HEK293 (cell line): ENCODE data around the gene KCNK6.

Experiments used
- CTCF ChIA-PET: fragments of 350-600 bp; formaldehyde crosslinking; extraction: SDS; loops from one replicate; lab custom pipeline; 2021; ENCODE audit warnings: antibody characterized with exemption; lab: Yijun Ruan, JAX
- POLR2A ChIA-PET: fragments of 300-600 bp; formaldehyde crosslinking; extraction: SDS; loops from one replicate; lab custom pipeline; 2020; ENCODE audit warnings: antibody characterized with exemption, inconsistent platforms; lab: Yijun Ruan, JAX
- H3K27ac ChIP-seq: fragments of 200-500 bp; sonication (Bioruptor generic); 2 replicates; pipeline ENCODE4 v1.5.1; 2014; ENCODE audit warnings: low read depth, low read length, control low read depth, inconsistent platforms; ENCODE audit errors: extremely low read depth
- H3K36me3 ChIP-seq, 2 experiments: fragments of 200-500 bp in 1 of 2; sonication (Bioruptor generic) in 1 of 2; 1 replicate in 1 of 2; 2 replicates in 1 of 2; pipeline ENCODE4 v1.5.1; 2014 to 2017; ENCODE audit warnings: inconsistent platforms in 2 of 2, low read length in 2 of 2; ENCODE audit not compliant: control insufficient read depth in 2 of 2, insufficient read depth in 1 of 2
- H3K4me1 ChIP-seq: fragments of 200-500 bp; sonication (Bioruptor generic); 2 replicates; pipeline ENCODE4 v1.5.1; 2014; ENCODE audit warnings: mild to moderate bottlenecking, low read length, inconsistent platforms; ENCODE audit not compliant: control insufficient read depth, insufficient read depth
- H3K4me3 ChIP-seq: 2 replicates; pipeline ENCODE4 v1.5.1; 2011; ENCODE audit warnings: low read depth, mild to moderate bottlenecking, control low read depth, low read length, moderate library complexity
- H3K9me3 ChIP-seq: fragments of 200-500 bp; sonication (Bioruptor generic); 2 replicates; pipeline ENCODE4 v1.5.1; 2014; ENCODE audit warnings: low read depth, low read length, inconsistent platforms; ENCODE audit not compliant: control insufficient read depth, insufficient read depth
- BCL11A ChIP-seq: fragments of 450-650 bp; formaldehyde crosslinking; IDR thresholded peaks from 2 replicates; pipeline ENCODE4 v1.5.1; 2016; ENCODE audit warnings: low read depth, missing biosample characterization, missing genetic modification characterization
- GLIS2 ChIP-seq: fragments of 450-650 bp; formaldehyde crosslinking; IDR thresholded peaks from 2 replicates; pipeline ENCODE4 v1.5.1; 2016; ENCODE audit warnings: missing biosample characterization, missing genetic modification characterization
- INSM2 ChIP-seq: fragments of 450-650 bp; formaldehyde crosslinking; IDR thresholded peaks from 2 replicates; pipeline ENCODE4 v1.5.1; 2016; ENCODE audit warnings: missing biosample characterization, missing genetic modification characterization
- KLF1 ChIP-seq: fragments of 450-650 bp; formaldehyde crosslinking; IDR thresholded peaks from 2 replicates; pipeline ENCODE4 v1.5.1; 2016; ENCODE audit warnings: missing biosample characterization, missing genetic modification characterization
- REST ChIP-seq: fragments of 450-650 bp; formaldehyde crosslinking; IDR thresholded peaks from 2 replicates; pipeline ENCODE4 v1.5.1; 2016; ENCODE audit warnings: missing biosample characterization, missing genetic modification characterization
- SP3 ChIP-seq: fragments of 450-650 bp; formaldehyde crosslinking; IDR thresholded peaks from 2 replicates; pipeline ENCODE4 v1.5.1; 2016; ENCODE audit warnings: missing biosample characterization, missing genetic modification characterization
- ZBTB21 ChIP-seq: fragments of 450-650 bp; formaldehyde crosslinking; IDR thresholded peaks from 2 replicates; pipeline ENCODE4 v1.5.1; 2017; ENCODE audit warnings: missing biosample characterization, missing genetic modification characterization
- ZBTB48 ChIP-seq: fragments of 450-650 bp; formaldehyde crosslinking; IDR thresholded peaks from 2 replicates; pipeline ENCODE4 v1.5.1; 2016; ENCODE audit warnings: missing biosample characterization, missing genetic modification characterization
- ZNF133 ChIP-seq: fragments of 450-650 bp; formaldehyde crosslinking; IDR thresholded peaks from 2 replicates; pipeline ENCODE4 v1.5.1; 2016; ENCODE audit warnings: missing biosample characterization, missing genetic modification characterization
- ZNF146 ChIP-seq: fragments of 450-650 bp; formaldehyde crosslinking; IDR thresholded peaks from 2 replicates; pipeline ENCODE4 v1.5.1; 2016; ENCODE audit warnings: missing biosample characterization, missing genetic modification characterization
- ZNF211 ChIP-seq: fragments of 450-650 bp; formaldehyde crosslinking; IDR thresholded peaks from 2 replicates; pipeline ENCODE4 v1.5.1; 2016; ENCODE audit warnings: low read depth, missing biosample characterization, missing genetic modification characterization
- ZNF274 ChIP-seq, 2 experiments: fragments of 200-500 bp in 1 of 2; fragments of 450-650 bp in 1 of 2; sonication (Bioruptor generic) in 1 of 2; formaldehyde crosslinking in 1 of 2; IDR thresholded peaks; 2 replicates each; pipeline versions ENCODE4 v1.5.1 to v1.6.1; 2014 to 2016; ENCODE audit warnings: borderline replicate concordance in 1 of 2, inconsistent platforms in 1 of 2, low read length in 1 of 2, missing biosample characterization in 1 of 2, missing genetic modification characterization in 1 of 2
- ZNF362 ChIP-seq: fragments of 450-650 bp; formaldehyde crosslinking; IDR thresholded peaks from 2 replicates; pipeline ENCODE4 v1.5.1; 2016; ENCODE audit warnings: missing biosample characterization, missing genetic modification characterization
- ZNF433 ChIP-seq: fragments of 450-650 bp; formaldehyde crosslinking; IDR thresholded peaks from 2 replicates; pipeline ENCODE4 v1.5.1; 2016; ENCODE audit warnings: missing biosample characterization, missing genetic modification characterization, low read depth
- ZNF658 ChIP-seq: fragments of 450-650 bp; formaldehyde crosslinking; IDR thresholded peaks from 2 replicates; pipeline ENCODE4; 2016; ENCODE audit warnings: missing biosample characterization, missing genetic modification characterization
- ZNF670 ChIP-seq: fragments of 450-650 bp; formaldehyde crosslinking; IDR thresholded peaks from 2 replicates; pipeline ENCODE4 v1.5.1; 2016; ENCODE audit warnings: missing biosample characterization, missing genetic modification characterization, low read depth
- ZNF776 ChIP-seq: fragments of 450-650 bp; formaldehyde crosslinking; IDR thresholded peaks from 2 replicates; pipeline ENCODE4 v1.5.0; 2017; ENCODE audit warnings: missing biosample characterization, missing genetic modification characterization, borderline replicate concordance
- ZNF777 ChIP-seq: fragments of 450-650 bp; formaldehyde crosslinking; IDR thresholded peaks from 2 replicates; pipeline ENCODE4 v1.5.1; 2017; ENCODE audit warnings: missing biosample characterization, missing genetic modification characterization, borderline replicate concordance
- ZXDB ChIP-seq: fragments of 450-650 bp; formaldehyde crosslinking; IDR thresholded peaks from 2 replicates; pipeline ENCODE4 v1.5.1; 2016; ENCODE audit warnings: missing biosample characterization, missing genetic modification characterization

Gene KCNK6

GRCh38 chr19:38359242-38360021 is 39.8 kb downstream of the KCNK6 start:
- Histone ChIP-seq H3K4me3 (no peak overlapping the region), H3K27ac (no peak overlapping the region), H3K36me3 (no peaks in the 10 kb centered on the region; a peak in 1 of 3 replicates), H3K4me1 (peaks cover 10% of the 10 kb centered on the region), H3K9me3 (no peaks in the 10 kb centered on the region)
- TF ChIP-seq KLF1 (tag by site-specific recombination): no peak
- no peak for TF ChIP-seq ZNF146
- TF ChIP-seq ZNF362 (tag by site-specific recombination): no peak
- TF ChIP-seq INSM2 (tag by site-specific recombination): no peak
- 0 out of 2 replicates have a peak, but pooled peaks have one; percentile 8 for TF ChIP-seq ZNF211 (tag by site-specific recombination)
- TF ChIP-seq GLIS2 (tag by site-specific recombination): peak; percentile 59
- peak; percentile 85 for TF ChIP-seq REST
- CTCF ChIA-PET: interaction anchor here (0.7 to 1.6 kb wide), 9 partner anchors 15 to 275 kb away, joined by 3 to 8 read pairs (median 4); partner anchors contain the start of genes CATSPERG, FAM98C and PSMD8
- POLR2A ChIA-PET: interaction anchor here (0.6 to 2.9 kb wide), 5 partner anchors 12 to 52 kb away, joined by 5 to 15 read pairs (median 7); partner anchors contain the start of genes CATSPERG, GGN and PSMD8

- TF ChIP-seq ZNF776 (tag by site-specific recombination) (no peak), ZNF211 (tag by site-specific recombination) (0 out of 2 replicates have a peak, but pooled peaks have one; percentile 5)
- Histone ChIP-seq H3K36me3 (no peaks in the 10 kb centered on the region; a peak in 1 of 3 replicates), H3K4me3 (no peak overlapping the region), H3K9me3 (no peaks in the 10 kb centered on the region), H3K27ac (no peak overlapping the region), H3K4me1 (peaks cover 10% of the 10 kb centered on the region)
- POLR2A ChIA-PET: interaction anchor here (0.9 to 2.9 kb wide), 5 partner anchors 13 to 27 kb away, joined by 3 to 49 read pairs (median 5); partner anchors contain the start of genes CATSPERG, GGN and PSMD8
- CTCF ChIA-PET: interaction anchor here (0.6 to 1.4 kb wide), 8 partner anchors 16 to 1435 kb away, joined by 3 to 6 read pairs (median 4); partner anchors contain the start of genes CATSPERG and FAM98C
These were observed 40.7 kb downstream of the KCNK6 start for GRCh38 chr19:38360351-38360750.

- Histone ChIP-seq H3K9me3 (no peaks in the 10 kb centered on the region), H3K27ac (no peak overlapping the region), H3K36me3 (no peaks in the 10 kb centered on the region; a peak in 1 of 3 replicates), H3K4me3 (peak overlapping the region; percentile 55), H3K4me1 (peaks cover 10% of the 10 kb centered on the region)
- POLR2A ChIA-PET: interaction anchor here (0.9 to 2.8 kb wide), 10 partner anchors 8 to 27 kb away, joined by 3 to 49 read pairs (median 4); partner anchors contain the start of genes GGN and PSMD8
- CTCF ChIA-PET: interaction anchor here (0.7 to 1.4 kb wide), 10 partner anchors 15 to 1434 kb away, joined by 3 to 5 read pairs (median 3); partner anchors contain the start of genes CATSPERG and FAM98C
- TF ChIP-seq ZXDB (tag by site-specific recombination) (peak; percentile 57; the same call in 1 of the 2 replicates), ZNF776 (tag by site-specific recombination) (no peak), ZNF433 (tag by site-specific recombination) (no peak), SP3 (no peak), BCL11A (tag by site-specific recombination) (peak; percentile 18; the same call in 1 of the 2 replicates), ZNF658 (no peak), ZNF133 (tag by site-specific recombination) (peak; percentile 24; the same call in 1 of the 2 replicates), ZBTB48 (tag by site-specific recombination) (peak; percentile 86), ZNF274 (IDR thresholded peaks at IDR 0.05; ENCODE audit: low read length) (no peak), ZNF274 (tag by site-specific recombination; IDR thresholded peaks at IDR 0.05; ENCODE audit: borderline replicate concordance) (no peak), ZNF670 (no peak), ZBTB21 (peak; percentile 30; the same call in 1 of the 2 replicates), ZNF777 (tag by site-specific recombination) (no peak)
These were observed 41.4 kb downstream of the KCNK6 start for GRCh38 chr19:38360839-38361631.
